Gastrocnemius medialis (tissue), 4 donors: ENCODE measurements around the gene PLCL1. TPM values are rescaled to one million over a fixed set of nuclear protein-coding genes. Genes with fewer than 3 reads are reported as not detected.

Experiments
- ATAC-seq, 2 donors: fragments of 150-250 bp; one replicate each; pipeline ENCODE4 v1.9.1; 2016
- DNase-seq, 2 donors: peaks; one replicate each; pipeline ENCODE4 v3.0.0-alpha.2; 2019
- H3K27ac ChIP-seq, 4 donors: fragments of 200-600 bp; sonication (generic); 1 replicate in 1 of 4; 2 replicates in 3 of 4; pipeline ENCODE4 v1.5.1; 2016 to 2018; ENCODE audit warnings: mild to moderate bottlenecking in 2 of 4, moderate library complexity in 1 of 4
- H3K27me3 ChIP-seq, 3 donors: fragments of 200-600 bp; sonication (generic) in 2 of 3; 1 replicate in 1 of 3; 2 replicates in 2 of 3; pipeline versions ENCODE4 v1.5.1 to v1.6.0; 2016 to 2019; ENCODE audit warnings: mild to moderate bottlenecking in 1 of 3, moderate library complexity in 1 of 3
- H3K36me3 ChIP-seq, 2 donors: fragments of 200-600 bp; sonication (generic) in 1 of 2; one replicate each; pipeline ENCODE4 v1.5.1; 2017 to 2018
- H3K4me1 ChIP-seq, 2 donors: fragments of 200-600 bp; sonication (generic) in 1 of 2; one replicate each; pipeline ENCODE4 v1.5.1; 2016 to 2017; ENCODE audit warnings: mild to moderate bottlenecking in 2 of 2
- H3K4me3 ChIP-seq, 4 donors: fragments of 200-600 bp; sonication (generic) in 3 of 4; 1 replicate in 1 of 4; 2 replicates in 3 of 4; pipeline ENCODE4 v1.5.1; 2016 to 2019; ENCODE audit warnings: mild to moderate bottlenecking in 2 of 4
- H3K9me3 ChIP-seq, 3 donors: fragments of 200-600 bp; sonication (generic) in 2 of 3; 1 replicate in 1 of 3; 2 replicates in 2 of 3; pipeline ENCODE4 v1.5.1; 2016 to 2019
- POLR2A ChIP-seq, 2 donors: fragments of 450-650 bp; IDR thresholded peaks; one replicate each; pipeline ENCODE4 v1.6.1; 2017; ENCODE audit warnings: antibody characterized with exemption in 2 of 2, mild to moderate bottlenecking in 2 of 2, moderate library complexity in 2 of 2
- in situ Hi-C, 4 donors: fragments of 200-750 bp; cut with MboI; loops; one replicate each; pipeline versions ENCODE4 v1.15.0 to v1.8.0; 2017; ENCODE audit warnings: low sequenced_read_pairs in 4 of 4
- intact Hi-C: fragments of 100-400 bp; cut with DNase I; formaldehyde crosslinking; loops from one replicate; pipeline ENCODE4 v1.15.1; 2023; ENCODE audit warnings: low total_unique reads
- total RNA-seq, 4 donors: library from RNA; depleted of rRNA; stranded (reverse); fragments of >200 nt; gene quantifications; one replicate each; pipeline versions ENCODE4 v1.1.0 to v1.2.3, GENCODE V29; 2016
- TF ChIP-seq, protein P1 (sequence below), 5 experiments: fragments of 450-650 bp in 3 of 5; fragments of 200-600 bp in 2 of 5; sonication (generic) in 2 of 5; IDR thresholded peaks in 4 of 5; conservative IDR thresholded peaks in 1 of 5; 1 replicate in 4 of 5; 2 replicates in 1 of 5; pipeline ENCODE4 v1.5.1; 2016 to 2019; ENCODE audit warnings: antibody characterized with exemption in 5 of 5, mild to moderate bottlenecking in 3 of 5, moderate library complexity in 3 of 5

The PLCL1 gene
- total RNA-seq, 4 donors from 2014 or later = 5.9 to 10.7 (median 9.8) TPM

DNA sequence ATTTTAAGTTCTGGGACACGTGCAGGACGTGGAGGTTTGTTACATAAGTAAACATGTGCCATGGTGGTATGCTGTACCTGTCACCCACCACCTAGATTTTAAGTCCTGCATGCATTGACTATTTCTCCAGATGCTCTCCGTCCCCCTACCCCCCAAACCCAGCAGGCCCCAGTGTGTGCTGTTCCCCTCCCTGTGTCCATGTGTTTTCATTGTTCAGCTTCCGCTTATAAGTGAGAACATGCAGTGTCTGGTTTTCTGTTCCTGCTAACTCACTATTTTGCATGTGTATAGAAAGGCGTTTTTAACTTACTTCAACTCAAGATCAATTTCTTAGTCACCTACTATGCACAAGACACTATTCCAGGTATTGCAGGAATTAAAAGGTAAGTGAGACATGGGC is 128.0 kb downstream of the PLCL1 start:
- DNase-seq (no peak), ATAC-seq (no peak)
- TF ChIP-seq, protein P1, sequence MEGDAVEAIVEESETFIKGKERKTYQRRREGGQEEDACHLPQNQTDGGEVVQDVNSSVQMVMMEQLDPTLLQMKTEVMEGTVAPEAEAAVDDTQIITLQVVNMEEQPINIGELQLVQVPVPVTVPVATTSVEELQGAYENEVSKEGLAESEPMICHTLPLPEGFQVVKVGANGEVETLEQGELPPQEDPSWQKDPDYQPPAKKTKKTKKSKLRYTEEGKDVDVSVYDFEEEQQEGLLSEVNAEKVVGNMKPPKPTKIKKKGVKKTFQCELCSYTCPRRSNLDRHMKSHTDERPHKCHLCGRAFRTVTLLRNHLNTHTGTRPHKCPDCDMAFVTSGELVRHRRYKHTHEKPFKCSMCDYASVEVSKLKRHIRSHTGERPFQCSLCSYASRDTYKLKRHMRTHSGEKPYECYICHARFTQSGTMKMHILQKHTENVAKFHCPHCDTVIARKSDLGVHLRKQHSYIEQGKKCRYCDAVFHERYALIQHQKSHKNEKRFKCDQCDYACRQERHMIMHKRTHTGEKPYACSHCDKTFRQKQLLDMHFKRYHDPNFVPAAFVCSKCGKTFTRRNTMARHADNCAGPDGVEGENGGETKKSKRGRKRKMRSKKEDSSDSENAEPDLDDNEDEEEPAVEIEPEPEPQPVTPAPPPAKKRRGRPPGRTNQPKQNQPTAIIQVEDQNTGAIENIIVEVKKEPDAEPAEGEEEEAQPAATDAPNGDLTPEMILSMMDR (IDR thresholded peaks at IDR 0.05 in 4 of 5, conservative IDR thresholded peaks at IDR 0.05 in 1 of 5) = no peak
- TF ChIP-seq POLR2A (IDR thresholded peaks at IDR 0.05) = no peak
- in situ Hi-C loops = no loop called here
- Histone ChIP-seq H3K4me1 (peaks cover 23 to 32% of the 10 kb centered on the region in 2 donors), H3K9me3 (no peaks in the 10 kb centered on the region), H3K36me3 (no peaks in the 10 kb centered on the region), H3K27me3 (no peaks in the 10 kb centered on the region), H3K4me3 (no peak overlapping the region), H3K27ac (no peak overlapping the region)
- intact Hi-C loops = no loop called here

DNA sequence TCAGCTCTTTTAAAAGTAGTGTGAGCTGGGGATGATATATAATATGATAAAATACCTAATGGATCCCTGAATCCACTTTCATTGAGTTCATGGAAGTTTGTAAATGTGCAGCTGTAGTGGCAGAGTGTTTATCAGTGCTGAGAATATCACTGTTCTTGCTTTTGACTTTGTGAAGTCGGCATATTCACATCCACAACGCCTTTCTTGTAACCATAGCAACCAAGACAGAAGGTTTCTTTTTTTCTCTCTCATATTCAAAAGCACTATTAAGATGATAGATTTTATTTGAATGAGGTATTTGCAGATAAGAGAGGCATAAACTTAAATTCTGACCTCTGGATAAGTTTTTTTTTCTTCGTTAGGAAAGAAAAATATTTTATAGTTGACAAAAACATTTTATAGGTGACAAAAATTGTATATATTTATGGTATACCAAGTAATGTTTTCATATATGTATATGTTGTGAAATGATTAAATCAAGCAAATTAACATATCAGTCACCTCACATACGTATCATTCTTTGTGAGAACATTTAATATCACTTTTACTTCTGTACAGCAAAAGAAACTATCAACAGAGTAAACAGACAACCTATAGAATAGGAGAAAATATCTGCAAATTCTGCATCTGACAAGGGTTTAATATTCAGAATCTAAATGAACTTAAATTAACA is 130.0 kb downstream of the PLCL1 start:
- no peak for TF ChIP-seq POLR2A (IDR thresholded peaks at IDR 0.05)
- TF ChIP-seq, protein P1 (IDR thresholded peaks at IDR 0.05 in 4 of 5, conservative IDR thresholded peaks at IDR 0.05 in 1 of 5) = no peak
- Histone ChIP-seq H3K27ac (no peak overlapping the region), H3K36me3 (no peaks in the 10 kb centered on the region), H3K4me3 (no peak overlapping the region), H3K27me3 (no peaks in the 10 kb centered on the region), H3K9me3 (no peaks in the 10 kb centered on the region), H3K4me1 (peaks cover 3 to 17% of the 10 kb centered on the region in 2 donors)
- ATAC-seq (no peak), DNase-seq (no peak)
- in situ Hi-C loops = no loop called here
- intact Hi-C loops = no loop called here

DNA sequence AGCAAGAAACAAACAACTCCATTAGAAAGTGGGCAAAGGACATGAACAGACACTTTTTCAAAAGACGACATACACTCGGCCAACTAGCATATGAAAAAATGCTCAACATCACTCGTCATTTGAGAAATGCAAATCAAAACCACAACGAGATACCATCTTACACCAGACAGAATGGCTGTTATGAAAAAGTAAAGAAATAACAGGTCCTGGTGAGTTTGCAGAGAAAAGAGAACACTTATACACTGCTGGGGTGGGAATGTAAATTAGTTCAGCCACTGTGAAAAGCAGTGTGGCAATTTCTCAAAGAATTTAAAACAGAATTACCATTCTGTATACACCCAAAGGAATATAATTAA is 130.5 kb downstream of the PLCL1 start:
- H3K4me1 ChIP-seq = peaks cover 0 to 12% of the 10 kb centered on the region in 2 donors
- H3K9me3 ChIP-seq = no peaks in the 10 kb centered on the region
- H3K36me3 ChIP-seq = no peaks in the 10 kb centered on the region
- H3K27ac ChIP-seq = no peak overlapping the region
- H3K4me3 ChIP-seq = no peak overlapping the region
- no peak for TF ChIP-seq POLR2A (IDR thresholded peaks at IDR 0.05)
- TF ChIP-seq, protein P1 (IDR thresholded peaks at IDR 0.05 in 4 of 5, conservative IDR thresholded peaks at IDR 0.05 in 1 of 5) = no peak
- no peak for DNase-seq
- ATAC-seq = no peak
- in situ Hi-C loops (no loop called here), intact Hi-C loops (no loop called here)
- H3K27me3 ChIP-seq = no peaks in the 10 kb centered on the region

DNA sequence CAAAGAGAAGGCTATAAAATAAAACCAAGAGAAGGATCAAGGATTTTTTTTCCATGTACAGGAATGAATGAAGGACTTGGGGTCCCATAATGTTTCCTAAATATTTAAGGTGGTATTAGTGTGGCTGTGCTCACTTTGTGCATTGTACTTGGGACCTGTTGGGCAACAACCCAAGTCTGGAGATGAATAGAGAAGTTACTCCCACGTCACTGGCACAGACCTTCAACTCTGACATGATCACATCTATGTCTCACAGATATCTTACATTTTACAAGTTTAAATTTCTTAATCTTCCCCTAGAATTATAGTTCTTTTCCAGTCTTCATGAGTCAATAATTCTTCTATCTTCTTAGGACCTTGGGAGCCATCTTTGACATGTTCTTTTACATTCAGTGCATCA is 133.4 kb downstream of the PLCL1 start:
- H3K4me1 ChIP-seq = peaks cover 0 to 16% of the 10 kb centered on the region in 2 donors
- H3K27me3 ChIP-seq = no peaks in the 10 kb centered on the region
- DNase-seq (no peak), ATAC-seq (no peak)
- H3K9me3 ChIP-seq = no peaks in the 10 kb centered on the region
- intact Hi-C loops = no loop called here
- in situ Hi-C loops = no loop called here
- H3K4me3 ChIP-seq = no peak overlapping the region
- no peak overlapping the region for H3K27ac ChIP-seq
- TF ChIP-seq, protein P1 (IDR thresholded peaks at IDR 0.05 in 4 of 5, conservative IDR thresholded peaks at IDR 0.05 in 1 of 5) = no peak
- no peak for TF ChIP-seq POLR2A (IDR thresholded peaks at IDR 0.05)
- H3K36me3 ChIP-seq = no peaks in the 10 kb centered on the region

DNA sequence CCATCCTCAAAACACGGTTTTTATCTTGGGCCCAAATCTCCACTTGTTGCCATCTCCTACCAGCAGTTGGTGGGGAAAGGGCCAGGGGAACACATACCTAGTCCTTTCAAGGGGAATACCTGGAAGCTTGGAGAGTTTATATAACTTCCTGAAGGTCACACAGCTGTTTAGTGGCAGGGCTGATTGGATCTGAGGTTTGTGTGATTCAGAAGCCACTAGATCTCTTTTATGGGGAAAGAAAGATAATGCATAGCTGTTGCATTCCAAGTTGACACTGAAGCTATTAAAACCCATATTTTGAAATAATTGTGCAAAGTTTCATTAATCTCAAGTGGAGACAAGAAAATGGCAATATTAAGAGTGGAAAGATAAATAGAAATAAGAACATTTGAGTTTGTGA is 134.2 kb downstream of the PLCL1 start:
- Histone ChIP-seq H3K9me3 (no peaks in the 10 kb centered on the region), H3K36me3 (no peaks in the 10 kb centered on the region)
- in situ Hi-C loops = no loop called here

More for the DNA sequence above, 134.2 kb downstream of the PLCL1 start:
- Histone ChIP-seq H3K27me3 (no peaks in the 10 kb centered on the region), H3K27ac (no peak overlapping the region), H3K4me1 (peaks cover 4 to 16% of the 10 kb centered on the region in 2 donors), H3K4me3 (no peak overlapping the region)
- TF ChIP-seq, protein P1 (IDR thresholded peaks at IDR 0.05 in 4 of 5, conservative IDR thresholded peaks at IDR 0.05 in 1 of 5) = no peak
- TF ChIP-seq POLR2A (IDR thresholded peaks at IDR 0.05) = no peak
- DNase-seq (no peak), ATAC-seq (no peak)
- intact Hi-C loops = no loop called here
